Measurements from ENCODE around the gene WWOX.
"Not testable (repeated sequence)": the region's sequence is repeated elsewhere in the genome, so short reads cannot be mapped to it uniquely, and the experiment has no call there.

Gene WWOX

DNA sequence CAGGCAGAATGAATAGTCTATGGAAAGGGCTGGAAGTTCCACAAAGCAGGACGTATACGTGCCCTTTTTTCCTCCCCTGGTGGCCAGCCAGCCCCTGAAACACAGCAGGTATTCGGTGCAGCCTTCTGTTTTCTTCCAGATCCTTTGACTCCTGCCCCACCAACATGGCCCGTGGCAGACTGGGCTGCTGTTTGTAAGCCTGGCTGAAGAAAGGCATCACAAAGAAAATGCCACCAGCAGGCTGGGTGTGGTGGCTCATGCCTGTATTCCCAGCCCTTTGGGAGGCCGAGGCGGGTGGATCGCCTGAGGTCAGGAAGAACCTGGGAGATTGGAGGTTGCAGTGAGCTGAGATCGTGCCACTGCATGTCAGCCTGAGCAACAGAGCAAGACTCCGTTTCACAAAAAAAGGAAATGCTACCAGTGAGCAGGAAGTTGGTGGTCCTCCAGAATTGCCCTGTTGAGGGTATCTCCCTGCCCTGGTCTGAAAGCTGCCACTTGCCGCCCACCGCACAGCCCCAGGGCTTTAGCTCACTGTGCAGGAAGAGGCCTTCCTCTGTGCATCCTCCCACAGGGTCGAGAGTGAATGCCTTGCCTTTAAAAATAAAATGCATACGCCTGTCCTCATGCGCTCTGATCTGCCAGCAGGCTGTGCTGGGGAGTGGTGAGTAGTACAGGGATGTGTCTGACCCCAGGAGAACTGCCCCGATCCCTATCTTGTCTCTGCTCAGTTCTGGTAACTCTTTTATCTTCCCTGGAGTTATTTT lies 913.4 kb downstream of the WWOX start:
- DNase-seq: no peak

DNA sequence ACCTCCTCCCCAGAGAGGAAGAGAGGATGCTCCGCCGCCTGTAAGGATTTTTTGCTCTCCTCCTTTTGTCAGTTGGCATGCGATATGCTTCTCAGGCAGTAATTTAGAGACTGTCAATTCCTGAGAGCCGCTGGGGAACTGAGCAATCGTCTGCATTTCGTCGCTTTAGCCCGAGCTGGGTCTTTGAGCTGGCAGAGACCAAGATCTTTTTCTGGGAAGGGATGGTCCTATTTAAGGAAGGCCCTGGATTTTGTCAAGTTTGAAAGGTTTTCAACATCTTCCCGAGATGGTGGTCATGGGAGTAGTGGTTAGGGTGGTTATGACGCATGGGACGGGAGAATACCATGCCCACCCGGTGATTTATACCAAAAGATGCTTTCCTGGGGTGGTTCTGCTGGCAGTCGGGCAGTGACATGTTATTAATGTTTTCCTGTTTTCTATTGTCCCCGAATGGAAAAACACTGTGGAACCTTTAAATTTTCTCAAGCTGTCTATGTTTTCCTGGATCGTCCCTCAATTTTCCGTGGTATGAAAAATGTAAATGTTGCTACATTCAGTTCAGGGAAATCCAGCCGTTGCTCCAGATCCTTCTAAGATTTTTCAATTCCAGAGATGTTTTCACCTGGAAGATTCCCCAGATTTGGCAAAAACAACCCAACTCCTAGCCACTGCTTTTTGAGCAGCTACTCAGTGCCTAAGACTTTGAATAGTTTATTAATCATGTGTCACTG lies 914.6 kb downstream of the WWOX start:
- DNase-seq: no peak

DNA sequence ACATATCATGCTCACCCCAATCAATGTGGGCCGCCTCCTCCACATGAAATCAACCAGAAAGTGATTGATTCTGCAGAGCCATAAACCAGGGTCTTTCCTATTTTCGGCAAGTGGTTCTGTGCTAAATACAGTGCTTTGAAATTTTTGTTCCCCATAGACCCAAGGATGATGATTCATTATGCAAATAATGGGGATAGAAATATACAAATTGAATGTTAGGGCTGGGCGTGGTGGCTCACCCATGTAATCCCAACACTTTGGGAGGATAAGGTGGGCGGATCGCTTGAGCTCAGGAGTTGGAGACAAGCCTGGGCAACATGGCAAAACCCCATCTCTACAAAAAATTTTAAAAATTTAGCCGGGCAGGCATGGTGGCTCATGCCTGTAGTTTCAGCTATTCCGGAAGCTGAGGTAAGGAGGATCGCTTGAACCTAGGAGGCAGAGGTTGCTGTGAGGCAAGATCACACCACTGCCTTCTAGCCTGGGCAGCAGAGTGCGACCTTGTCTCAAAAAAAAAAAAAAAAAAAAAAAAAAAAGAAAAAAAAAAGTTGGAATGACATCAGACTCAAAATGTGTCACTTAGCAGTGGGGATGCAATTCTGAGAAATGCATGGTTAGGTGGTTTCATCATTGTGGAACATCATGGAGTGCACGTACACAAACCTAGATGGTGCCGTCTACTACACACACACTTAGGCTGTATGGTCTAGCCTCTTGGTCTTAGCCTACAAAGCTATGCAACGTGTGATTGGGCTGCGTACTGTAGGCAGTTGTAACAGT lies 919.4 kb downstream of the WWOX start:
- DNase-seq: no peak

GRCh38 chr16:79019431-79019830 lies 920.0 kb downstream of the WWOX start:
- DNase-seq: no peak

- no peak for DNase-seq
Observed at GRCh38 chr16:79021991-79022630, 922.7 kb downstream of the WWOX start.

DNA sequence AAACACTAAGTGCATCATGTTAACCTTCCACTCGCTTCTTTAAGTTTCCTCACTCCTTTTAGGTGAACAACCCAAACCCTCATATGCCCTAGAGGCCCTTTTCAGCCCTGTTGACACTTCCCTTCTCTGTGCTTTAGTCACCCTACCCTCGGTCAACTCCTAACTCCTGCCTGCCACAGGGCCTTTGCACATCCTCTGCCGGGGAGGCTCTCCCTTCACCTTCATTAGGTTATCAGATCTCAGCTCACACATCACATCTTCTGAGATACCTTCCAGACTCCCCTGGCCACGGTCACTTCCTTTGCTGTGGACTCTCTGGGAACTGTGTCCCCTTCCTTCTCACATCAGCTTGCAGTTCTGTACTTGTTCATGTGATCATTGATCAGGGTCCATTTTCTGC lies 926.7 kb downstream of the WWOX start:
- DNase-seq: no peak

DNA sequence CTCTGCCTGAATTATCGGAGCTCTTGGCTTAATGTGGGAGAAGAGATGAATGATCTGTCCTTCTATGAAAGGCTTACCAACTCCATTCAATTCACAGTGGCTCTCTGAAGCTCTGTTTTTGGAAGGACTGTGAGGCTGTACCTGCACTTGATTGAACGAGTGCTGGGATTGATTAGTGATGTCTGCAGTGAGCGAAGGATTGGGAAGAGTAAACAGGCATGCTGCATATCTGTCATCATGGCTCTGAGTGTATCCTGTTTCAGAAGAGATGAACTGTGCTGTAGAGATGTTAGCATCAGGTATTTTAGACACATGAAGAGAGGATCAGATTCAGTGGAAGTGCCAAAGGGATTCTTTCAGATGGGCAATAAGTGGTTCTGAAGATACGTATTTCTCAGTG lies 937.1 kb downstream of the WWOX start:
- no peak for DNase-seq

- no peak for DNase-seq
Observed at GRCh38 chr16:79037521-79038373, 938.3 kb downstream of the WWOX start.

GRCh38 chr16:79041206-79041605 lies 941.8 kb downstream of the WWOX start:
- no peak for DNase-seq

- DNase-seq: no peak
Observed at GRCh38 chr16:79042141-79042540, 942.7 kb downstream of the WWOX start.

- DNase-seq: no peak
Observed at GRCh38 chr16:79042886-79043285, 943.4 kb downstream of the WWOX start.

DNA sequence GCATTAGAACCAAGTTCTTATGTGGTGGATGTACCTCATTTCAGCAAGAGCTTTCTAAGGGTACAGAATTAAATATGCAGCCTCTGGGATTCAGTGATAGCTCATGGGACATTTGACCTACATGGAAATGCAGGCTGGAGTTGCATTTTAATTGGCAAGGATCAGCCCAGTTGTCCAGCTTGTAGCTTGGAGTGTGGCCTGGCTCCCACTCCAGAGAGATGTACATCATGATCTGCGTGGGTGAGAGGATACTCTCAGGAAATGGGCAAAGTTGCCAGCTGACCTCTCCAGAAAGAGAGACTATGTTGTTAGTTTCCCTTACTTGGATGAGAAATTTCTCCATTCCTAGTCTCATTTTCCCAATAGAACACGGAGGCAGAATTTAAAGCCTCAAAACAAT lies 945.7 kb downstream of the WWOX start:
- no peak for DNase-seq

GRCh38 chr16:79047337-79047736 lies 947.9 kb downstream of the WWOX start:
- DNase-seq: no peak

DNA sequence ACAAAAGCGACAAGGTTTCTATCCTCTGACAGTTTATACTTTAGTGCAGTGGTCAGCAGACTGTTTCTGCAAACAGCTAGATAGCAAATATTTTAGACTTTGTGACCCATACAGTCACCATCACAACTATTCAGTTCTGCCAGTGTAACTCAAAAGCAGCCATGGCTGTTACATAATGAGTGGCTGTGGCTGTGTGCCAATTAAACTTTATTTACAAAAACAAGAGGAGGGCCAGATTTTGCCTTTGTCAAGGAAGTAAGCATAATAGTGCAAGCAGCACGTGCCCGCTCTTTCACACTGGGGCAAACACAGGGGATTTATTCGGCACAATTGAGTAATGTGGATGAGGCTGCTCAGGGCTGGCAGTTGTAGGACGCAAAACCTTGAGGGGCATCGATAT lies 949.6 kb downstream of the WWOX start:
- no peak for DNase-seq

- DNase-seq: no peak
Observed at GRCh38 chr16:79050063-79050462, 950.6 kb downstream of the WWOX start.

- DNase-seq: no peak
Observed at GRCh38 chr16:79051313-79051712, 951.9 kb downstream of the WWOX start.

DNA sequence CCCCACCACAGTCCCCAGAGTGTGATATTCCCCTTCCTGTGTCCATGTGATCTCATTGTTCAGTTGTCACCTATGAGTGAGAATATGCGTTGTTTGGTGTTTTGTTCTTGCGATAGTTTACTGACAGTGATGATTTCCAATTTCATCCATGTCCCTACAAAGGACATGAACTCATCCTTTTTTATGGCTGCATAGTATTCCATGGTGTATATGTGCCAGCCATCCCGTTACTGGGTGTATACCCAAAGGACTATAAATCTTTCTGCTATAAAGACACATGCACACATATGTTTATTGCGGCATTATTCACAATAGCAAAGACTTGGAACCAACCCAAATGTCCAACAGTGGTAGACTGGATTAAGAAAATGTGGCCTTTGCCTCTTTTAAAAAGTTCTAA lies 952.7 kb downstream of the WWOX start:
- not testable (repeated sequence) for DNase-seq

DNA sequence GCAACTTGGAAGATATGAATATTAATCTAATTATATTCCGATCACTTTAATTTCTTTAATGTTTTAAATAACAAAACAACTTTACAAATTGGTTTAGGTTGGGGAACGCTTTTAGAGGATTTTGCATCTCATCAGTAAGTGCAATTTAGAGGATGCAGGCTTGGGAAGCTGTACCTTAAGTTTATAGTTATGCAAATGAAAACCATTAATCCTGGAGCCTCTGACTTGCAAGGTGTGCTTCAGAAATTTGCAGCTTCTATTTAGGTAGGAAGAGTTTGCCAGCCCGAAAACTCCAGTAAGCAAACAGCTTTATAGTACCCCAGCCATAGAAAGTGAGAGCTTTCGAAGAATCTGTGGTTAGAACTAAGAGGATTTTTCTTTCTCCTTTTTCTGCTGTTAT lies 954.1 kb downstream of the WWOX start:
- DNase-seq: no peak

GRCh38 chr16:79054211-79054984 lies 954.9 kb downstream of the WWOX start:
- no peak for DNase-seq

DNA sequence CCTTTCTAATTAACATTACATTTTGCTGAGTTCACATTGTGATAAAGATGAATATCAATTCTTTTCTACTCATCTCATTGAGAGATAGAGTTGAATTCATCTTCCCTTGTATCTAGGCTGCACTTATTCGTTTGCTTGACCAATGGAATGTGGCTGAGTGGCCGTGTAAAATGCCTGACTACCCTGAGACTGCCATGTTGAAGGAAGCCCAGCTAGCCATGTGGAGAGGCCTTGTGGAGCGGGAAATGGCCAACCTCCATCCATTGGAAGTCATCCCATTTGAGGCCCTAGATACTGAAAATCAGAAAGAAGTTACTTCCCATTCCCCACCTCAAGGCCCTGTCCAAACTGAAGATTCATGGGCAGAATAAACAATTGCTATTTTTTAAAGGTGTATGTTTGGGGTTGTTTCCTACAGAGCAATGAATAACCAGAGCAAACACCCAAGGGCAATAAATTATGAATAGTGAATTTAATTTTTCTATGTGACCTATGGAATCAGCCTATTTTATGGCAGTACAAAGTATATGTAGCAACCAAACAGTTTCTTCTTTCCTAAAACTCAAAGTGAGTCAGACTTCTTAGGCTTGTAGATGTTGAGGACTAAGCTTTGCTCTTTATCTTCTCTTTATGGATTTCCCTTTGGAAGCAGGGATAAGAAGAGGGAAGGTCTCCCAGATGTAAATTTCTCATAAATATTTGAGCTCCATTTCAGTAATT lies 956.0 kb downstream of the WWOX start:
- DNase-seq: no peak

DNA sequence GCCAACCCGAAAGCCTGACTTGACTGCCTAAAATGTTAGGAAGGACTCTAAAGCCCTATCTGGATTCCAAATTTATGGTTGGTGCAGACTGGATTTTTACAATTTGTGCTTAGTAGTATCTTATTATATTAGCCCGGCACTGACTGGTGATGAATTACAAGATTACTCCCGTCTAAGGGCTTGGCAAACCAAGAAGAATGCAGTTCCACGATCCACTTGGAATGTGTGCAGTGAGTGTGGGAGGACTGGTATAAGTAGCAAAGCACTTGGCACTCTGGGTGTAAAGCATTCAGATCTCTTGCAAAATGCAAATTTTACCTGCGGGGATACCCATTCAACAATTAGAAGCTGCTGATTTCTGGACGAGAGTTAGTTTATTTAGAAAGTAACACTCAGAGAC lies 961.7 kb downstream of the WWOX start:
- DNase-seq: no peak
